C4-2B (cell line): ENCODE results near the gene CCL27.
A peak's percentile ranks its signal among the peaks of the same experiment; 100 is the strongest.

Experiments
- CTCF ChIP-seq: fragments of 450-650 bp; conservative IDR thresholded peaks from 2 replicates; pipeline ENCODE4 v1.5.1; 2017; ENCODE audit warnings: mild to moderate bottlenecking
- ZFX ChIP-seq: fragments of 450-650 bp; IDR thresholded peaks from 2 replicates; pipeline ENCODE4 v1.6.1; 2017

GRCh38 chr9:34701769-34702736, 39.6 kb upstream of the CCL27 start:
- TF ChIP-seq CTCF (peak; percentile 96), ZFX (no peak)
